HEK293 (cell line): ENCODE data around the gene ZNF236.

ENCODE experiments used
- BCL11B ChIP-seq: fragments of 450-650 bp; formaldehyde crosslinking; IDR thresholded peaks from 2 replicates; pipeline ENCODE4 v1.5.1; 2016; ENCODE audit warnings: low read depth, missing biosample characterization, missing genetic modification characterization
- EGR2 ChIP-seq: fragments of 450-650 bp; formaldehyde crosslinking; IDR thresholded peaks from 2 replicates; pipeline ENCODE4 v1.5.1; 2016; ENCODE audit warnings: low read depth, missing biosample characterization, missing genetic modification characterization
- ELK4 ChIP-seq: IDR thresholded peaks from 2 replicates; pipeline ENCODE4 v1.6.1; 2011; ENCODE audit warnings: mild to moderate bottlenecking, low read depth, low read length, borderline replicate concordance
- FEZF1 ChIP-seq: fragments of 450-650 bp; formaldehyde crosslinking; IDR thresholded peaks from 2 replicates; pipeline ENCODE4 v1.5.1; 2016; ENCODE audit warnings: missing biosample characterization, missing genetic modification characterization
- HOXD13 ChIP-seq: sonication (generic); formaldehyde crosslinking; IDR thresholded peaks from 2 replicates; pipeline ENCODE4 v1.8.0; 2022; ENCODE audit warnings: missing genetic modification reagents, borderline replicate concordance
- KLF17 ChIP-seq: fragments of 450-650 bp; formaldehyde crosslinking; IDR thresholded peaks from 2 replicates; pipeline ENCODE4 v1.5.1; 2016; ENCODE audit warnings: missing biosample characterization, missing genetic modification characterization
- PATZ1 ChIP-seq: fragments of 450-650 bp; formaldehyde crosslinking; IDR thresholded peaks from 2 replicates; pipeline ENCODE4 v1.5.1; 2016; ENCODE audit warnings: missing biosample characterization, missing genetic modification characterization
- PRDM1 ChIP-seq: fragments of 450-650 bp; formaldehyde crosslinking; IDR thresholded peaks from 2 replicates; pipeline ENCODE4; 2016; ENCODE audit warnings: missing biosample characterization, missing genetic modification characterization
- SETDB1 ChIP-seq: IDR thresholded peaks from one replicate; pipeline ENCODE4 v1.6.1; 2017; ENCODE audit warnings: mild to moderate bottlenecking, low read length, moderate library complexity, mixed read lengths; ENCODE audit not compliant: insufficient read length
- SP2 ChIP-seq: fragments of 450-650 bp; formaldehyde crosslinking; IDR thresholded peaks from 2 replicates; pipeline ENCODE4 v1.5.1; 2016; ENCODE audit warnings: missing biosample characterization, missing genetic modification characterization
- SP3 ChIP-seq: fragments of 450-650 bp; formaldehyde crosslinking; IDR thresholded peaks from 2 replicates; pipeline ENCODE4 v1.5.1; 2016; ENCODE audit warnings: missing biosample characterization, missing genetic modification characterization
- ZBTB10 ChIP-seq: fragments of 450-650 bp; formaldehyde crosslinking; IDR thresholded peaks from 2 replicates; pipeline ENCODE4 v1.5.1; 2016; ENCODE audit warnings: missing biosample characterization, missing genetic modification characterization
- ZBTB6 ChIP-seq: fragments of 450-650 bp; formaldehyde crosslinking; IDR thresholded peaks from 2 replicates; pipeline ENCODE4 v1.5.1; 2017; ENCODE audit warnings: missing biosample characterization, missing genetic modification characterization
- ZFHX2 ChIP-seq: fragments of 450-650 bp; formaldehyde crosslinking; conservative IDR thresholded peaks from 2 replicates; pipeline ENCODE4 v1.5.1; 2016; ENCODE audit warnings: missing biosample characterization, missing genetic modification characterization
- ZFP37 ChIP-seq: fragments of 450-650 bp; formaldehyde crosslinking; IDR thresholded peaks from 2 replicates; pipeline ENCODE4 v1.5.1; 2016; ENCODE audit warnings: missing biosample characterization, missing genetic modification characterization
- ZNF274 ChIP-seq, 2 experiments: fragments of 200-500 bp in 1 of 2; fragments of 450-650 bp in 1 of 2; sonication (Bioruptor generic) in 1 of 2; formaldehyde crosslinking in 1 of 2; IDR thresholded peaks; 2 replicates each; pipeline versions ENCODE4 v1.5.1 to v1.6.1; 2014 to 2016; ENCODE audit warnings: borderline replicate concordance in 1 of 2, inconsistent platforms in 1 of 2, low read length in 1 of 2, missing biosample characterization in 1 of 2, missing genetic modification characterization in 1 of 2
- ZNF394 ChIP-seq: fragments of 450-650 bp; formaldehyde crosslinking; IDR thresholded peaks from 2 replicates; pipeline ENCODE4 v1.5.1; 2016; ENCODE audit warnings: missing biosample characterization, missing genetic modification characterization, mild to moderate bottlenecking, moderate library complexity, borderline replicate concordance
- ZNF404 ChIP-seq: fragments of 450-650 bp; formaldehyde crosslinking; IDR thresholded peaks from 2 replicates; pipeline ENCODE4 v1.5.1; 2017; ENCODE audit warnings: missing biosample characterization, missing genetic modification characterization
- ZNF529 ChIP-seq: fragments of 450-650 bp; formaldehyde crosslinking; IDR thresholded peaks from 2 replicates; pipeline ENCODE4 v1.5.1; 2017; ENCODE audit warnings: missing genetic modification characterization, missing biosample characterization; ENCODE audit not compliant: insufficient replicate concordance
- ZNF544 ChIP-seq: fragments of 450-650 bp; formaldehyde crosslinking; IDR thresholded peaks from 2 replicates; pipeline ENCODE4 v1.5.0; 2017; ENCODE audit warnings: missing biosample characterization, missing genetic modification characterization
- ZNF558 ChIP-seq: fragments of 450-650 bp; formaldehyde crosslinking; IDR thresholded peaks from 2 replicates; pipeline ENCODE4 v1.5.1; 2016; ENCODE audit warnings: missing biosample characterization, missing genetic modification characterization
- ZNF561 ChIP-seq: fragments of 450-650 bp; IDR thresholded peaks from 2 replicates; pipeline ENCODE4 v1.5.1; 2018; ENCODE audit warnings: missing biosample characterization, missing genetic modification characterization, borderline replicate concordance
- ZNF629 ChIP-seq: fragments of 450-650 bp; formaldehyde crosslinking; IDR thresholded peaks from 2 replicates; pipeline ENCODE4 v1.5.1; 2017; ENCODE audit warnings: missing biosample characterization, missing genetic modification characterization
- ZNF654 ChIP-seq: fragments of 450-650 bp; formaldehyde crosslinking; IDR thresholded peaks from 2 replicates; pipeline ENCODE4 v1.5.1; 2016; ENCODE audit warnings: low read depth, missing biosample characterization, missing genetic modification characterization
- ZNF692 ChIP-seq: fragments of 450-650 bp; formaldehyde crosslinking; IDR thresholded peaks from 2 replicates; pipeline ENCODE4 v1.5.1; 2016; ENCODE audit warnings: missing biosample characterization, missing genetic modification characterization
- ZSCAN4 ChIP-seq: fragments of 450-650 bp; formaldehyde crosslinking; IDR thresholded peaks from 2 replicates; pipeline ENCODE4 v1.5.1; 2017; ENCODE audit warnings: missing biosample characterization, missing genetic modification characterization
- ZSCAN5A ChIP-seq: fragments of 450-650 bp; formaldehyde crosslinking; IDR thresholded peaks from 2 replicates; pipeline ENCODE4 v1.5.1; 2016; ENCODE audit warnings: missing biosample characterization, missing genetic modification characterization
- ZXDB ChIP-seq: fragments of 450-650 bp; formaldehyde crosslinking; IDR thresholded peaks from 2 replicates; pipeline ENCODE4 v1.5.1; 2016; ENCODE audit warnings: missing biosample characterization, missing genetic modification characterization

ZNF236 gene

GRCh38 chr18:76803814-76804213 is 18.5 kb upstream of the ZNF236 start (continued):
- no peak for TF ChIP-seq KLF17 (tag by site-specific recombination)
- TF ChIP-seq ZNF394 (tag by site-specific recombination) = no peak
- TF ChIP-seq ZNF529 (tag by site-specific recombination) = no peak
- TF ChIP-seq ZFP37 (tag by site-specific recombination) = peak; percentile 61; the same call in 1 of the 2 replicates
- TF ChIP-seq ZNF692 (tag by site-specific recombination) = 0 out of 2 replicates have a peak, but pooled peaks have one; percentile 22
- TF ChIP-seq ZNF654 (tag by site-specific recombination) = peak; percentile 91
- no peak for TF ChIP-seq SP2
- no peak for TF ChIP-seq HOXD13
- peak; percentile 60 for TF ChIP-seq ZFHX2
- no peak for TF ChIP-seq ZSCAN5A (tag by site-specific recombination)
- no peak for TF ChIP-seq FEZF1
- TF ChIP-seq ZNF274 (IDR thresholded peaks at IDR 0.05; ENCODE audit: low read length) = no peak
- TF ChIP-seq ZNF274 (tag by site-specific recombination; IDR thresholded peaks at IDR 0.05; ENCODE audit: borderline replicate concordance) = no peak
- TF ChIP-seq ZNF544 (tag by site-specific recombination) = no peak
- peak; percentile 32; the same call in 1 of the 2 replicates for TF ChIP-seq ZNF629 (tag by site-specific recombination)
- TF ChIP-seq PRDM1 (tag by site-specific recombination) = peak; percentile 57; the same call in 1 of the 2 replicates
- no peak for TF ChIP-seq ZXDB (tag by site-specific recombination)
- no peak for TF ChIP-seq ZNF561 (tag by site-specific recombination)
- TF ChIP-seq ZBTB6 (tag by site-specific recombination) = no peak
- peak; percentile 21; the same call in 1 of the 2 replicates for TF ChIP-seq PATZ1 (tag by site-specific recombination)
- TF ChIP-seq SETDB1 = no peak
- TF ChIP-seq ZNF404 (tag by site-specific recombination) = no peak
- 0 out of 2 replicates have a peak, but pooled peaks have one; percentile 26 for TF ChIP-seq ZBTB10 (tag by site-specific recombination)
- peak; percentile 74 for TF ChIP-seq ZNF558 (tag by site-specific recombination)
- TF ChIP-seq EGR2 (tag by site-specific recombination) = peak; percentile 66
- no peak for TF ChIP-seq ELK4
- TF ChIP-seq SP3 (tag by site-specific recombination) = peak; percentile 48
- no peak for TF ChIP-seq BCL11B (tag by site-specific recombination)
- TF ChIP-seq ZSCAN4 (tag by site-specific recombination) = no peak
